Activated CD8-positive, alpha-beta T cell treated with anti-CD3 and anti-CD28 coated beads for 36 hours (primary cell): ENCODE results near the gene RFXANK. TPM values are rescaled to one million over a fixed set of nuclear protein-coding genes. Genes with fewer than 3 reads are reported as not detected.

Source experiments
- ATAC-seq: fragments of 200-7000 bp; cut with Tn5 transposase; one replicate; pipeline ENCODE4 v1.10.0; 2021; ENCODE audit warnings: mild to moderate bottlenecking, moderate library complexity
- CTCF ChIA-PET: fragments of 350-600 bp; sonication (Branson Sonifier 250); formaldehyde crosslinking; loops from one replicate; lab custom pipeline; 2021; ENCODE audit warnings: antibody characterized with exemption; lab: Charles Lee
- POLR2A ChIA-PET: fragments of 350-600 bp; sonication (Branson Sonifier 250); formaldehyde crosslinking; loops from one replicate; lab custom pipeline; 2021; ENCODE audit warnings: antibody characterized with exemption; lab: Charles Lee
- DNase-seq: peaks from one replicate; pipeline ENCODE4 v3.0.0-alpha.2; 2020
- H3K27ac Mint-ChIP-seq: one replicate; pipeline ENCODE4 v1.8.0; 2021; ENCODE audit warnings: mild to moderate bottlenecking, mixed read lengths
- H3K27me3 Mint-ChIP-seq: one replicate; pipeline ENCODE4 v1.8.0; 2021; ENCODE audit warnings: mixed read lengths
- H3K36me3 Mint-ChIP-seq: one replicate; pipeline ENCODE4 v1.8.0; 2021; ENCODE audit warnings: low read depth, mixed read lengths
- H3K4me1 Mint-ChIP-seq: one replicate; pipeline ENCODE4 v1.8.0; 2021; ENCODE audit warnings: low read depth, mixed read lengths
- H3K4me3 Mint-ChIP-seq: one replicate; pipeline ENCODE4 v1.8.0; 2021; ENCODE audit warnings: mild to moderate bottlenecking, moderate library complexity, mixed read lengths
- H3K9me3 Mint-ChIP-seq: one replicate; pipeline ENCODE4 v1.8.0; 2021; ENCODE audit warnings: mixed read lengths
- intact Hi-C: fragments of 100-400 bp; cut with micrococcal nuclease; formaldehyde crosslinking; loops from one replicate; pipeline ENCODE4 v1.10.0; 2022
- total RNA-seq, 2 experiments: library from RNA; stranded (reverse); gene quantifications; one replicate each; pipeline ENCODE4 v1.2.3, GENCODE V29; 2021
- TF ChIP-seq, protein P1 (sequence below): fragments of 200-600 bp; IDR thresholded peaks from one replicate; pipeline ENCODE4 v1.8.0; 2022; ENCODE audit warnings: antibody characterized with exemption, mild to moderate bottlenecking

RFXANK gene
- total RNA-seq, 2 experiments from 2014 or later = 61.4 to 68.5 TPM

DNA sequence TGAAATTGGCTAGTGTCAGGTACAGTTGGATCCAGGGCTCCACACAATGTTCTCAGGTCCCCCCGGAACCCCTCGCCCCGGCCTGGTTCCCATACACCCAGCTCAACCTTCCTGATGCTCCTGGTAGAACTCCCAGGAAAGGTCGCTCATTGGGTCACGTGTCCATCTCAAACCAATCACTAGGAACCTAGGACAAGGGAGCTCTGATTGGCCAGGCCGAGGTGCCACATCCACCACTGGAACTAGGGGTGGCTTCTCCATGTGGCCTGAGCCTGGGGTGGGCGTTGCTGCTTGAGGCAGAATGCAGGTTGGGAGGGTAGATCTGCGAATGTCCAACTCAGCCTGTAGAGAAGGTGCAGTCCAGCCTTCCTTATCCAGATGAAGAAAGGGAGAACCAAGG is 15.1 kb upstream of the RFXANK start:
- peaks cover 16% of the 10 kb centered on the region for H3K36me3 Mint-ChIP-seq
- ChIA-PET CTCF (interaction anchor here (1.4 to 5.7 kb wide), 3 partner anchors 16 to 49 kb away, joined by 3 to 49 read pairs (median 4); no protein-coding TSS in a partner anchor), POLR2A (no interaction called here)
- H3K9me3 Mint-ChIP-seq = no peaks in the 10 kb centered on the region
- ATAC-seq = no peak
- no peak overlapping the region for H3K4me3 Mint-ChIP-seq
- no peaks in the 10 kb centered on the region for H3K27me3 Mint-ChIP-seq
- H3K27ac Mint-ChIP-seq = no peak overlapping the region
- no peaks in the 10 kb centered on the region for H3K4me1 Mint-ChIP-seq
- no peak for DNase-seq
- TF ChIP-seq, protein P1, sequence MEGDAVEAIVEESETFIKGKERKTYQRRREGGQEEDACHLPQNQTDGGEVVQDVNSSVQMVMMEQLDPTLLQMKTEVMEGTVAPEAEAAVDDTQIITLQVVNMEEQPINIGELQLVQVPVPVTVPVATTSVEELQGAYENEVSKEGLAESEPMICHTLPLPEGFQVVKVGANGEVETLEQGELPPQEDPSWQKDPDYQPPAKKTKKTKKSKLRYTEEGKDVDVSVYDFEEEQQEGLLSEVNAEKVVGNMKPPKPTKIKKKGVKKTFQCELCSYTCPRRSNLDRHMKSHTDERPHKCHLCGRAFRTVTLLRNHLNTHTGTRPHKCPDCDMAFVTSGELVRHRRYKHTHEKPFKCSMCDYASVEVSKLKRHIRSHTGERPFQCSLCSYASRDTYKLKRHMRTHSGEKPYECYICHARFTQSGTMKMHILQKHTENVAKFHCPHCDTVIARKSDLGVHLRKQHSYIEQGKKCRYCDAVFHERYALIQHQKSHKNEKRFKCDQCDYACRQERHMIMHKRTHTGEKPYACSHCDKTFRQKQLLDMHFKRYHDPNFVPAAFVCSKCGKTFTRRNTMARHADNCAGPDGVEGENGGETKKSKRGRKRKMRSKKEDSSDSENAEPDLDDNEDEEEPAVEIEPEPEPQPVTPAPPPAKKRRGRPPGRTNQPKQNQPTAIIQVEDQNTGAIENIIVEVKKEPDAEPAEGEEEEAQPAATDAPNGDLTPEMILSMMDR = no peak
- intact Hi-C loops = no loop called here

DNA sequence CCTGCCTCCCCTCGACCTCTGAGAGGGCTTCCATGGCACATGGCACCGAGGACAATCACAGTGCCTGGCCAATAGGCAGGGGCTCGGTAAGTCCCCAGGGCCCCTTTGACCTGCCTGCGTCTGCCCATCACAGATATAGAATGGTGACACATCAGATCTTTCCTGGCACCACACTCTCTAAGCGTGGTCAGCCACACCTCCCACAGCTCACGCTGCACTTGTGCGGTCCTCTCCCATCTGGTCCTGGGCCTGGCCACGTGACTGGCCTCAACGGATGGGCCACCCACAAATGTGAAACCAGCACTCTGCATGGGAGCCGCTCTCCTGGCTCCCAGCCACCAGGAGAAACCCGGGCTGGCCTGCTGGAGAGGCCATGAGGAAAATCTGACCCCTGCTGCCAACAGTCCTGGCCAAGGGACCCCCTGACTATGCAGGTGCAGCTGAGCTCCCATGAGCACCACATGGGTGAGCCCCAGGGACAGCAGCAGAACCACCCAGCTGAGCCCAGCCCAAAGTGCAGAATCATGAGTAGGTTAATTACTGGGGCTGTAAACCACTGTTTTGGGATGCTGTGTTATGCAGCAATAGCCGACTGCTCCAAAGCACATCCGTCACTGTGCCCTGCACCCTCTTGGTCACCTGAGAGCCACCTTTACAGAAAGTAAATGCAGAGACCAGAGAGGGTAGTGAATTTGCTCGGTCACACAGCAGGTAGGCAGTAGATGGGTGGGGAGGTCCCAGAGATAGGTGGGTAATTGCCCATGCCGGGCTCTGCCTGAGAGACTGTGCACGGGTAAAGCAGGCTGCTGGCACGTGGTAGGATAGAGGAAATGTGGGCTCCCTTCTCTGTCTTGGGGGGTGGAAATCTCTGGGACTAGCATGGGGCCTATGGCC is 12.3 kb upstream of the RFXANK start:
- no peaks in the 10 kb centered on the region for H3K27me3 Mint-ChIP-seq
- intact Hi-C loops = no loop called here
- no peak for DNase-seq
- ATAC-seq = no peak
- CTCF ChIA-PET = no interaction called here
- TF ChIP-seq, protein P1 = no peak
- POLR2A ChIA-PET = no interaction called here
- no peaks in the 10 kb centered on the region for H3K9me3 Mint-ChIP-seq
- no peak overlapping the region for H3K4me3 Mint-ChIP-seq
- peaks cover 17% of the 10 kb centered on the region for H3K36me3 Mint-ChIP-seq
- no peaks in the 10 kb centered on the region for H3K4me1 Mint-ChIP-seq
- no peak overlapping the region for H3K27ac Mint-ChIP-seq

DNA sequence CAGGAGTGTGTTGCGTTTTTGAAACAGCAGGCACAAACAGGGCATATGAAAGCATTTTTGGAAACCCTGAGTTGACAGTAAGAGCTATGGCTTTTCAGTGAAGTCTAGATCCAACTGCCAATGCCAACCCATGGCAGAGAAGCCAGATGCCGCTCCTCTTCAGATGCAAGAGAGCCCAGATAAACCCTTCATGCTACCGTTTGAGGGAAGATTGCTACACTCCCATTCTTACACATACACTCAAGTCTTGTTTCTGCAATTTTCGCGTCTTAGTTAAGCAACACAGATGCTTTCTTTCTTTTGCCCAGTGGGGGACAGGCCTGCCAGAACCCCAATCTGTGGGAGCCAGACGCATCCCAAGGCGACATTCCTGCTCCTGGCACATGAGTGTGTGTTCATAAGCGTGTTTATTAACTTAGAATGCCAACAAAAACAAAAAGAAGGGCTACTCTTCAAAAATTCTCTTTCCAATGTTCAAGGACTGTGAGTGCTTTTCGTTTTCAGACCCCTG is 10.5 kb upstream of the RFXANK start:
- H3K4me3 Mint-ChIP-seq = no peak overlapping the region
- ChIA-PET CTCF (no interaction called here), POLR2A (no interaction called here)
- ATAC-seq (no peak), DNase-seq (no peak)
- H3K27me3 Mint-ChIP-seq = no peaks in the 10 kb centered on the region
- TF ChIP-seq, protein P1 = no peak
- H3K9me3 Mint-ChIP-seq = peaks cover 2% of the 10 kb centered on the region
- intact Hi-C loops = no loop called here
- peaks cover 6% of the 10 kb centered on the region for H3K4me1 Mint-ChIP-seq
- H3K36me3 Mint-ChIP-seq = peaks cover 24% of the 10 kb centered on the region
- H3K27ac Mint-ChIP-seq = no peak overlapping the region

DNA sequence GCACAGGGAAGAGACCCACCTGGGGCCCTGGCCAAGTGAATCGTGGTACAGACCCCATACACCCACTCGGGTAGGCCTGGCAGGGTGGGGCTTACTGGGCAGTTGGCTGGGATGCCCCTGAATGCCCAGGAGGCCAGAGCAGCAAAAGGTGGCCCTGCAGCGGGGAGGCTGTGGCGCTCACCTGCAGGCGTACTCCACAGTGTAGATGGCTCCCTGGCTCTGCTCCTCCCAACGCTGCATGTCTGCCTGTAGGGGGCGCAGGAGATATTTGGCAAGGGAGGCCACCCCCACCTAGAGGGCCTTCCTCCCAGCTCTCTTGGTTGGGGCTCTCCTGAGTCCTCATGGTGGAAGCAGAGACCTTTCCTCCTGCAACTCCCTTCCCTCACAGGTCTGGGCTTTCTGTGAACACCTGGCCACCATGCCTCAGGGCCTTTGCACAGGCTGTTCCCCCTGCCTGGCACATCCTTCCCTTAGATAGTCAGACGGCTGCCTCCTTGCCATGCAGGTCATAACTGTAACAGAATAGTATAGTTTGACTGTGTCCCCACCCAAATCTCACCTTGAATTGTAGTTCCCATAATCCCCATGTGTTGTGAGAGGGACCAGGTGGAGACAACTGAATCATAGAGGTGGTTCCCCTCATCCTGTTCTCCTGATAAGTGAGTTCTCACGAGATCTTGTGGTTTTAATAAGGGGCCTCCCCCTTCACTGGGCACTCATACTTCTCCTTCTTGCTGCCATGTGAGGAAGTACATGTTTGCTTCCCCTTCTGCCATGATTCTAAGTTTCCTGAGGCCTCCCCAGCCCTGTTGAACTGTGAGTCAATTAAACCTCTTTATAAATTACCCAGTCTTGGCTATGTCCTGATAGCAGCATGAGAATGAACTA is 6.0 kb upstream of the RFXANK start:
- ATAC-seq = peak; percentile 92
- Mint-ChIP-seq H3K27me3 (no peaks in the 10 kb centered on the region), H3K4me1 (peaks cover 25% of the 10 kb centered on the region), H3K36me3 (peaks cover 23% of the 10 kb centered on the region), H3K9me3 (peaks cover 6% of the 10 kb centered on the region), H3K4me3 (no peak overlapping the region), H3K27ac (no peak overlapping the region)
- TF ChIP-seq, protein P1 = peak; percentile 63
- ChIA-PET CTCF (interaction anchor here (1.0 to 4.1 kb wide), 4 partner anchors 11 to 40 kb away, joined by 3 to 23 read pairs (median 6); partner anchors contain the start of gene NR2C2AP), POLR2A (no interaction called here)
- intact Hi-C loops = no loop called here
- DNase-seq = peak; percentile 64
